Peyer's patch (tissue), 4 donors: Measurements from ENCODE around the gene TSEN54. TPM values are rescaled to one million over a fixed set of nuclear protein-coding genes. Genes with fewer than 3 reads are reported as not detected.

Experiments used
- DNase-seq, 3 donors: peaks; one replicate each; pipeline ENCODE4 v3.0.0-alpha.2; 2017 to 2019
- H3K27ac ChIP-seq, 4 donors: fragments of 200-600 bp; sonication (generic); one replicate each; pipeline ENCODE4 v1.5.1; 2016 to 2019
- H3K27me3 ChIP-seq, 2 donors: fragments of 200-600 bp; sonication (generic); one replicate each; pipeline ENCODE4 v1.5.1; 2019
- H3K36me3 ChIP-seq, 3 donors: fragments of 200-600 bp; sonication (generic); one replicate each; pipeline ENCODE4 v1.5.1; 2016 to 2019
- H3K4me1 ChIP-seq, 4 donors: fragments of 200-600 bp; sonication (generic); one replicate each; pipeline ENCODE4 v1.5.1; 2016 to 2019
- H3K4me3 ChIP-seq, 4 donors: fragments of 200-600 bp; sonication (generic); 1 replicate in 3 of 4; 2 replicates in 1 of 4; pipeline ENCODE4 v1.5.1; 2016 to 2019; ENCODE audit warnings: mild to moderate bottlenecking in 1 of 4
- H3K9me3 ChIP-seq, 4 donors: fragments of 200-600 bp; sonication (generic); one replicate each; pipeline ENCODE4 v1.5.1; 2016 to 2019; ENCODE audit warnings: mild to moderate bottlenecking in 1 of 4
- POLR2A ChIP-seq, 2 donors: fragments of 450-650 bp; IDR thresholded peaks; one replicate each; pipeline ENCODE4 v1.5.1; 2017; ENCODE audit warnings: antibody characterized with exemption in 2 of 2, mild to moderate bottlenecking in 2 of 2, moderate library complexity in 2 of 2
- total RNA-seq, 4 donors: library from RNA; depleted of rRNA; stranded (reverse); fragments of >200 nt; gene quantifications; one replicate each; pipeline ENCODE4 v1.1.0, GENCODE V29; 2016
- TF ChIP-seq, protein P1 (sequence below), 6 experiments: fragments of 450-650 bp in 4 of 6; fragments of 200-600 bp in 2 of 6; sonication (generic) in 1 of 6; IDR thresholded peaks; one replicate each; pipeline ENCODE4 v1.5.1; 2017 to 2019; ENCODE audit warnings: antibody characterized with exemption in 6 of 6, mild to moderate bottlenecking in 3 of 6, moderate library complexity in 1 of 6

TSEN54 gene
- total RNA-seq, 4 donors from 2014 or later: 47.9 to 89.5 (median 80.0) TPM

DNA sequence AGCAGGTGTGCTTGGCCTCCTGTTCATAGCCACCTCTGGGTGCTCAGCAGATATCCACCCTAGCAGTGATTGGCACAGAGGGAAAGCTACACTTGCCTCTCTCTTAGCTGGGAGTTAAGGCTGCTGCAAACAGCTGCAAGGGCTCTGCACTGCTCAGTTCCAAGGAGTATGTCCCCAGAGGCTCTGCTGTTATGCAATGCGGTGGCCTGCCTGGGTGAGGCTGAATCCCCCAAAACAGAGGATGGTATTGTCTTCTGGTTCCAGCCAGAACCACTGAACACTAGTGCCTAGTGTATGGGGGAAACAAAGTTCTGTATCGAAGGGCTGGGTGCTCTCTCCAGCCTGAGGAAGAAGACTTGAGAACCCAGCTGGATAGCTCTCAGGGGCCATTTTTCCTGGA lies 43.1 kb upstream of the TSEN54 start:
- DNase-seq: no peak
- no peak for TF ChIP-seq POLR2A (IDR thresholded peaks at IDR 0.05)
- TF ChIP-seq, protein P1, sequence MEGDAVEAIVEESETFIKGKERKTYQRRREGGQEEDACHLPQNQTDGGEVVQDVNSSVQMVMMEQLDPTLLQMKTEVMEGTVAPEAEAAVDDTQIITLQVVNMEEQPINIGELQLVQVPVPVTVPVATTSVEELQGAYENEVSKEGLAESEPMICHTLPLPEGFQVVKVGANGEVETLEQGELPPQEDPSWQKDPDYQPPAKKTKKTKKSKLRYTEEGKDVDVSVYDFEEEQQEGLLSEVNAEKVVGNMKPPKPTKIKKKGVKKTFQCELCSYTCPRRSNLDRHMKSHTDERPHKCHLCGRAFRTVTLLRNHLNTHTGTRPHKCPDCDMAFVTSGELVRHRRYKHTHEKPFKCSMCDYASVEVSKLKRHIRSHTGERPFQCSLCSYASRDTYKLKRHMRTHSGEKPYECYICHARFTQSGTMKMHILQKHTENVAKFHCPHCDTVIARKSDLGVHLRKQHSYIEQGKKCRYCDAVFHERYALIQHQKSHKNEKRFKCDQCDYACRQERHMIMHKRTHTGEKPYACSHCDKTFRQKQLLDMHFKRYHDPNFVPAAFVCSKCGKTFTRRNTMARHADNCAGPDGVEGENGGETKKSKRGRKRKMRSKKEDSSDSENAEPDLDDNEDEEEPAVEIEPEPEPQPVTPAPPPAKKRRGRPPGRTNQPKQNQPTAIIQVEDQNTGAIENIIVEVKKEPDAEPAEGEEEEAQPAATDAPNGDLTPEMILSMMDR (IDR thresholded peaks at IDR 0.05): no peak
- Histone ChIP-seq H3K36me3 (peaks cover 0 to 21% (median 0%) of the 10 kb centered on the region in 3 donors), H3K9me3 (no peaks in the 10 kb centered on the region), H3K4me1 (peaks cover 0 to 30% (median 2%) of the 10 kb centered on the region in 4 donors), H3K27ac (no peak overlapping the region), H3K27me3 (no peaks in the 10 kb centered on the region), H3K4me3 (no peak overlapping the region)

- TF ChIP-seq POLR2A (IDR thresholded peaks at IDR 0.05): no peak
- TF ChIP-seq, protein P1 (IDR thresholded peaks at IDR 0.05): no peak
- Histone ChIP-seq H3K4me1 (peaks cover 0 to 30% (median 2%) of the 10 kb centered on the region in 4 donors), H3K27me3 (no peaks in the 10 kb centered on the region), H3K4me3 (no peak overlapping the region), H3K9me3 (no peaks in the 10 kb centered on the region), H3K27ac (no peak overlapping the region), H3K36me3 (peaks cover 0 to 21% (median 0%) of the 10 kb centered on the region in 3 donors)
- no peak for DNase-seq
These were observed 41.6 kb upstream of the TSEN54 start for GRCh38 chr17:75474736-75475135.

DNA sequence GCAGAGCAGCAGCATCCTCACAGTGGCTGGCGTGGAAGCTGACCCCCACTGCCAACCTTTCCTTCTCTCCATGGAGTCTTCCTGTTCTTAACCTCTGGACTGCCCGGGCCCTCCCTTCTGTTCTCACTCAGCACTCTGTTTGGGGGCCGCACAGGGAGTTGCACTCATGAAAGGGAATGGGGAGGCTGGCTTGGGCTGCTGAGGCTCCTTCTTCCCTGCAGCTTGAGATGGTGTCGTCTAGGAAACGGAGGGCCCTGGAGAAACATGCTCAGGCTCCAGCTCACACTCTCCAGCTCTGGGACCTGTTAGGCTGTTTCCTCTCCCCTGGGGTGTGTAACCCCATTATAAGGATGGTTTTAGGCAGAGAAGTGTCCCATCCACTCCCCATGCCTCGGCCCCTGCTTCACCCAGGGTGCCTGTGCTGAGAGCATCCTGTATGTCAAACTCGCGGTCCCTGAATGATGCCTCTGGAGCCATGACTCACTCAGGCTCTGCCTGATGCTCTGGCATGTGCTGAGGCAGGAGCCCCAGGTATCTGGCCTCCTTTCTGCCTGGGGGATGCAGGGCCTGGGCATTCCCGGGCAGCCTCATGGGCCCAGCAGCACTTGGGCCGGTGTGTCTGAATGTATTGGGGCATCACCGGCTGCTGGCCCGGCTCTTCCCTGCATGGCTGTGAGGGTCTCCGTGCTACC lies 41.0 kb upstream of the TSEN54 start:
- Histone ChIP-seq H3K27me3 (no peaks in the 10 kb centered on the region), H3K27ac (peak overlapping the region in 2 of 4 donors; percentile 26 to 34), H3K9me3 (no peaks in the 10 kb centered on the region), H3K4me1 (peaks cover 0 to 30% (median 2%) of the 10 kb centered on the region in 4 donors), H3K36me3 (peaks cover 0 to 21% (median 0%) of the 10 kb centered on the region in 3 donors), H3K4me3 (no peak overlapping the region)
- DNase-seq: no peak
- TF ChIP-seq POLR2A (IDR thresholded peaks at IDR 0.05): no peak
- TF ChIP-seq, protein P1 (IDR thresholded peaks at IDR 0.05): no peak

GRCh38 chr17:75475851-75476250 lies 40.5 kb upstream of the TSEN54 start:
- peak overlapping the region in 2 of 4 donors; percentile 26 to 34 for H3K27ac ChIP-seq
- TF ChIP-seq POLR2A (IDR thresholded peaks at IDR 0.05): no peak
- TF ChIP-seq, protein P1 (IDR thresholded peaks at IDR 0.05): no peak
- no peaks in the 10 kb centered on the region for H3K9me3 ChIP-seq
- H3K27me3 ChIP-seq: no peaks in the 10 kb centered on the region
- peaks cover 0 to 33% (median 2%) of the 10 kb centered on the region in 4 donors for H3K4me1 ChIP-seq
- H3K4me3 ChIP-seq: no peak overlapping the region
- H3K36me3 ChIP-seq: peaks cover 0 to 21% (median 0%) of the 10 kb centered on the region in 3 donors
- no peak for DNase-seq

DNA sequence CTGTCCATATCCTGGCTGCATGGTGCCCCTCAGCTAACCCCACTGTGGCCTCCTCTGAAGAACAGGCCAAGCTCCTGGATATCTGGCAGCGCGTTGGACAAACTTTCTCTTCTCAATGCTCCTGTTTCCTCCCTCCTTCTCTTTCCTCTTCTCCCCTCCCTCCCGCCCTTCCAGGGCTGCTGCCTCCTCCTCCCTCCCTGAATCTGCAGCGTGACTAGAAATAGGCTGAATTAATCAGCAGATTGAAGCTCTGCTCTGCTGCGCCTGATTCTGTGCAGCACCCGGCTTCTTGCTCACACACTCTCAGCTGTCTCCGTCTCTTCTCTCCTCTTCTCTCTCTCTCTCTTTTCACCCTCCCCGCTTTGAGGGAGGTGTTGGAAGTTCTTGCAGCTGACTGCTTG lies 40.1 kb upstream of the TSEN54 start:
- no peak for DNase-seq
- TF ChIP-seq POLR2A (IDR thresholded peaks at IDR 0.05): no peak
- TF ChIP-seq, protein P1 (IDR thresholded peaks at IDR 0.05): no peak
- no peaks in the 10 kb centered on the region for H3K27me3 ChIP-seq
- no peak overlapping the region for H3K4me3 ChIP-seq
- H3K27ac ChIP-seq: peak overlapping the region in 2 of 4 donors; percentile 20 to 55
- no peaks in the 10 kb centered on the region for H3K9me3 ChIP-seq
- peaks cover 0 to 21% (median 0%) of the 10 kb centered on the region in 3 donors for H3K36me3 ChIP-seq
- peaks cover 0 to 37% (median 2%) of the 10 kb centered on the region in 4 donors for H3K4me1 ChIP-seq
